ENCODE results near the gene KLHDC7A. TPM values are rescaled to one million over a fixed set of nuclear protein-coding genes. Genes with fewer than 3 reads are reported as not detected.

KLHDC7A gene
- total RNA-seq, 2 experiments from 2014 or later = 0.91 to 2.6 TPM

DNA sequence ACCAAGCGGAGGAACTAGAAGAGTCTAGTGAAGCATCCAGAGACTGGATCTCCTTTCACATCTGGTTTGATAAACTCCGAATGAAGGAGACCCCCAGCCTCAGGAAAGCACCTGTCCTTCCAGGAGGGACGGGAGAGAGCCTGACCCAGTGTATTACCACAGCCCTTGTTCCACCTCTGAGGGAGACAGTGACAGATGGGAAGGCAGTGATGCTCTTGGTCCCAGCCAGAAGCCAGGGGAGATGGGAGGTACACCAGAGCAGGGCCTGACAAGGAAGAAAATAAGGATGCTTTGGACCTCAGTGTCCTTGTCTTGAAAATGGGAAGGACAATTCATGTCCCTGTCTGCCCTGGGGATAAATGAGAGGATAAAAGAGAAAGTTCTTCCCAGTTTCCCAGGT lies 3.5 kb downstream of the KLHDC7A start:
- DNase-seq (ENCODE audit: low spot score) = no peak
- Histone ChIP-seq H2AFZ (ENCODE audit: low read length) (no peak overlapping the region), H4K20me1 (ENCODE audit: insufficient read depth, low read length) (no peaks in the 10 kb centered on the region), H3K4me1 (ENCODE audit: insufficient read depth, low read length, poor library complexity, severe bottlenecking) (peaks cover 47% of the 10 kb centered on the region), H3K27ac (ENCODE audit: low read depth, low read length, poor library complexity, severe bottlenecking) (no peak overlapping the region), H3K4me3 (ENCODE audit: low read depth, low read length, poor library complexity, severe bottlenecking) (no peak overlapping the region), H3K9me2 (ENCODE audit: insufficient read depth, low read length) (no peaks in the 10 kb centered on the region), H3K36me3 (ENCODE audit: insufficient read depth, low read length) (no peaks in the 10 kb centered on the region), H3K4me2 (ENCODE audit: low read length) (no peak overlapping the region), H3K79me2 (ENCODE audit: insufficient read depth, low read depth, low read length) (no peaks in the 10 kb centered on the region), H3K9me3 (ENCODE audit: low read length) (no peaks in the 10 kb centered on the region; the same call in 1 of the 2 replicates)
- ChIA-PET POLR2A (interaction anchor here (0.7 kb wide), 1 partner anchor 45 kb away, joined by 4 read pairs; no protein-coding TSS in a partner anchor), CTCF (ENCODE audit: unreplicated experiment) (no interaction called here)
- intact Hi-C loops (cut with micrococcal nuclease; ENCODE audit: unreplicated experiment) = loop anchor here (5.0 kb wide), 3 partner anchors 88 to 1333 kb away; partner anchors contain the start of gene RNF186
- BruUV-seq (replicated peaks) = no TSS peak
- TF ChIP-seq, protein P1, sequence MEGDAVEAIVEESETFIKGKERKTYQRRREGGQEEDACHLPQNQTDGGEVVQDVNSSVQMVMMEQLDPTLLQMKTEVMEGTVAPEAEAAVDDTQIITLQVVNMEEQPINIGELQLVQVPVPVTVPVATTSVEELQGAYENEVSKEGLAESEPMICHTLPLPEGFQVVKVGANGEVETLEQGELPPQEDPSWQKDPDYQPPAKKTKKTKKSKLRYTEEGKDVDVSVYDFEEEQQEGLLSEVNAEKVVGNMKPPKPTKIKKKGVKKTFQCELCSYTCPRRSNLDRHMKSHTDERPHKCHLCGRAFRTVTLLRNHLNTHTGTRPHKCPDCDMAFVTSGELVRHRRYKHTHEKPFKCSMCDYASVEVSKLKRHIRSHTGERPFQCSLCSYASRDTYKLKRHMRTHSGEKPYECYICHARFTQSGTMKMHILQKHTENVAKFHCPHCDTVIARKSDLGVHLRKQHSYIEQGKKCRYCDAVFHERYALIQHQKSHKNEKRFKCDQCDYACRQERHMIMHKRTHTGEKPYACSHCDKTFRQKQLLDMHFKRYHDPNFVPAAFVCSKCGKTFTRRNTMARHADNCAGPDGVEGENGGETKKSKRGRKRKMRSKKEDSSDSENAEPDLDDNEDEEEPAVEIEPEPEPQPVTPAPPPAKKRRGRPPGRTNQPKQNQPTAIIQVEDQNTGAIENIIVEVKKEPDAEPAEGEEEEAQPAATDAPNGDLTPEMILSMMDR (conservative IDR thresholded peaks at IDR 0.05; ENCODE audit: low read length) = no peak
- TF ChIP-seq EZH2phosphoT487 (IDR thresholded peaks at IDR 0.05; ENCODE audit: borderline replicate concordance, low read depth, low read length) = no peak

DNA sequence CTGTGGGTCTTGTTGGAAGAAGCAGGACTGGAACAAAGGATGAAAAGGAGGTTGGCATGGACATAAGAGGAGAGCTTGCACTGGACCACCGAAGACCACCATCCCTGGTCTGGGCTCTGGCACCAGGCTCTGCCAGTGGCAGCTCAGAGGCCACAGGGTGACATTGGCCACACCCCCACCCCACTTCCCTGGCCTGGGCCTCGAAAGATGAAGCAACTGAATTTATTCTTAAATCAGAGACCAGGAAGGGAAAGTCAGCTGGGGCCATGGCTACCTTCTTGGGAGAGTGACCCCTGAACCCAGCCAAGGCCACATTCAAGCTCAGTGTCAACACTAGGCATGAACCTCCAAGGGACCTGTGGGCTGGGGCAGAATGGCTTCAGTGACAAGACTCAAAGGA lies 4.0 kb downstream of the KLHDC7A start:
- no peaks in the 10 kb centered on the region for H4K20me1 ChIP-seq (ENCODE audit: insufficient read depth, low read length)
- H3K9me2 ChIP-seq (ENCODE audit: insufficient read depth, low read length) = no peaks in the 10 kb centered on the region
- H3K27ac ChIP-seq (ENCODE audit: low read depth, low read length, poor library complexity, severe bottlenecking) = no peak overlapping the region
- H3K9me3 ChIP-seq (ENCODE audit: low read length) = no peaks in the 10 kb centered on the region; the same call in 1 of the 2 replicates
- ChIA-PET CTCF (ENCODE audit: unreplicated experiment) (no interaction called here), POLR2A (interaction anchor here (0.5 to 0.7 kb wide), 2 partner anchors 44 to 303 kb away, joined by 4 to 6 read pairs; no protein-coding TSS in a partner anchor)
- H3K4me3 ChIP-seq (ENCODE audit: low read depth, low read length, poor library complexity, severe bottlenecking) = no peak overlapping the region
- H3K79me2 ChIP-seq (ENCODE audit: insufficient read depth, low read depth, low read length) = no peaks in the 10 kb centered on the region
- intact Hi-C loops (cut with micrococcal nuclease; ENCODE audit: unreplicated experiment) = loop anchor here (5.0 kb wide), 3 partner anchors 88 to 1333 kb away; partner anchors contain the start of gene RNF186
- H2AFZ ChIP-seq (ENCODE audit: low read length) = no peak overlapping the region
- BruUV-seq (replicated peaks) = no TSS peak
- no peak for DNase-seq (ENCODE audit: low spot score)
- no peaks in the 10 kb centered on the region for H3K36me3 ChIP-seq (ENCODE audit: insufficient read depth, low read length)
- H3K4me1 ChIP-seq (ENCODE audit: insufficient read depth, low read length, poor library complexity, severe bottlenecking) = peaks cover 43% of the 10 kb centered on the region
- no peak for TF ChIP-seq EZH2phosphoT487 (IDR thresholded peaks at IDR 0.05; ENCODE audit: borderline replicate concordance, low read depth, low read length)
- TF ChIP-seq, protein P1 (conservative IDR thresholded peaks at IDR 0.05; ENCODE audit: low read length) = no peak
- H3K4me2 ChIP-seq (ENCODE audit: low read length) = no peak overlapping the region

DNA sequence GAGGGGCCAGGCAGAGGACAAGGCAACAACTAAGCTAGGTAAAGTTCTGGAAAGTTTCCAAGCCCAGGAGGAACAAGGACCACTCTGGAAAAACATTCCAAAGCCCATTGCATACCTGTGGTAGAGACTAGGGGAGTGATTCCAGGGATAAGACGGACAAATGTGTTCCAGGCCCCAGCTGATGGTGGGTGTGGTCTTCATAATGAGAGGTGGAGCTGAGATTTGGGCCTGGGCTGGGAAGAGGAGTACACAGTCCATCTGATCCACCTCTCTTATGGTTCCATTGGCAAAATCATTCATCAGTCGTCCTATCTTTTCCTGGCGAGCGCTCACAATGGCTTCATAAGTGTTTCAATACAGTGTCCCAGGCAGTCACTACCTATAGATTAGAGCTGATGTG lies 4.5 kb downstream of the KLHDC7A start:
- Histone ChIP-seq H3K9me3 (ENCODE audit: low read length) (no peaks in the 10 kb centered on the region; the same call in 1 of the 2 replicates), H3K4me2 (ENCODE audit: low read length) (no peak overlapping the region), H3K9me2 (ENCODE audit: insufficient read depth, low read length) (no peaks in the 10 kb centered on the region), H3K27ac (ENCODE audit: low read depth, low read length, poor library complexity, severe bottlenecking) (no peak overlapping the region), H4K20me1 (ENCODE audit: insufficient read depth, low read length) (no peaks in the 10 kb centered on the region), H2AFZ (ENCODE audit: low read length) (no peak overlapping the region), H3K79me2 (ENCODE audit: insufficient read depth, low read depth, low read length) (no peaks in the 10 kb centered on the region), H3K4me3 (ENCODE audit: low read depth, low read length, poor library complexity, severe bottlenecking) (no peak overlapping the region), H3K36me3 (ENCODE audit: insufficient read depth, low read length) (no peaks in the 10 kb centered on the region), H3K4me1 (ENCODE audit: insufficient read depth, low read length, poor library complexity, severe bottlenecking) (peaks cover 39% of the 10 kb centered on the region)
- ChIA-PET CTCF (ENCODE audit: unreplicated experiment) (no interaction called here), POLR2A (interaction anchor here (0.5 to 0.7 kb wide), 2 partner anchors 14 to 304 kb away, joined by 4 to 6 read pairs; no protein-coding TSS in a partner anchor)
- no TSS peak for BruUV-seq (replicated peaks)
- intact Hi-C loops (cut with micrococcal nuclease; ENCODE audit: unreplicated experiment) = no loop called here
- TF ChIP-seq, protein P1 (conservative IDR thresholded peaks at IDR 0.05; ENCODE audit: low read length) = no peak
- no peak for TF ChIP-seq EZH2phosphoT487 (IDR thresholded peaks at IDR 0.05; ENCODE audit: borderline replicate concordance, low read depth, low read length)
- no peak for DNase-seq (ENCODE audit: low spot score)
